Measurements from ENCODE around the gene MAPKAPK2. TPM values are rescaled to one million over a fixed set of nuclear protein-coding genes. Genes with fewer than 3 reads are reported as not detected.

MAPKAPK2 gene
- total RNA-seq, 1 donor from 2014 or later: 93.8 TPM

GRCh38 chr1:206663832-206664652 lies 20.7 kb upstream of the MAPKAPK2 start:
- Mint-ChIP-seq H3K4me1 (ENCODE audit: low read depth, unreplicated experiment) (peaks cover 9% of the 10 kb centered on the region), H3K36me3 (ENCODE audit: unreplicated experiment) (no peaks in the 10 kb centered on the region), H3K9me3 (ENCODE audit: unreplicated experiment) (peaks cover 5% of the 10 kb centered on the region), H3K4me3 (ENCODE audit: unreplicated experiment) (peak overlapping the region; percentile 6), H3K27ac (ENCODE audit: unreplicated experiment) (peak overlapping the region; percentile 39), H3K27me3 (ENCODE audit: unreplicated experiment) (peaks cover 1% of the 10 kb centered on the region)
- peak; percentile 97 for TF ChIP-seq CTCF (IDR thresholded peaks at IDR 0.05; ENCODE audit: partially characterized antibody, unreplicated experiment)
- peak; percentile 77 for DNase-seq

- H3K36me3 Mint-ChIP-seq (ENCODE audit: unreplicated experiment): no peaks in the 10 kb centered on the region
- no peak for DNase-seq
- peaks cover 9% of the 10 kb centered on the region for H3K4me1 Mint-ChIP-seq (ENCODE audit: low read depth, unreplicated experiment)
- peaks cover 1% of the 10 kb centered on the region for H3K27me3 Mint-ChIP-seq (ENCODE audit: unreplicated experiment)
- H3K9me3 Mint-ChIP-seq (ENCODE audit: unreplicated experiment): peaks cover 5% of the 10 kb centered on the region
- peak overlapping the region; percentile 30 for H3K4me3 Mint-ChIP-seq (ENCODE audit: unreplicated experiment)
- TF ChIP-seq CTCF (IDR thresholded peaks at IDR 0.05; ENCODE audit: partially characterized antibody, unreplicated experiment): no peak
- H3K27ac Mint-ChIP-seq (ENCODE audit: unreplicated experiment): no peak overlapping the region
Observed at GRCh38 chr1:206664740-206665139, 20.0 kb upstream of the MAPKAPK2 start.

- TF ChIP-seq CTCF (IDR thresholded peaks at IDR 0.05; ENCODE audit: partially characterized antibody, unreplicated experiment): no peak
- peaks cover 9% of the 10 kb centered on the region for H3K4me1 Mint-ChIP-seq (ENCODE audit: low read depth, unreplicated experiment)
- H3K9me3 Mint-ChIP-seq (ENCODE audit: unreplicated experiment): peaks cover 5% of the 10 kb centered on the region
- no peak overlapping the region for H3K27ac Mint-ChIP-seq (ENCODE audit: unreplicated experiment)
- peaks cover 1% of the 10 kb centered on the region for H3K27me3 Mint-ChIP-seq (ENCODE audit: unreplicated experiment)
- no peak for DNase-seq
- H3K4me3 Mint-ChIP-seq (ENCODE audit: unreplicated experiment): no peak overlapping the region
- no peaks in the 10 kb centered on the region for H3K36me3 Mint-ChIP-seq (ENCODE audit: unreplicated experiment)
Observed at GRCh38 chr1:206666031-206666561, 18.6 kb upstream of the MAPKAPK2 start.

- peaks cover 9% of the 10 kb centered on the region for H3K4me1 Mint-ChIP-seq (ENCODE audit: low read depth, unreplicated experiment)
- DNase-seq: no peak
- no peak overlapping the region for H3K4me3 Mint-ChIP-seq (ENCODE audit: unreplicated experiment)
- H3K27me3 Mint-ChIP-seq (ENCODE audit: unreplicated experiment): peaks cover 1% of the 10 kb centered on the region
- TF ChIP-seq CTCF (IDR thresholded peaks at IDR 0.05; ENCODE audit: partially characterized antibody, unreplicated experiment): no peak
- peaks cover 5% of the 10 kb centered on the region for H3K9me3 Mint-ChIP-seq (ENCODE audit: unreplicated experiment)
- H3K36me3 Mint-ChIP-seq (ENCODE audit: unreplicated experiment): no peaks in the 10 kb centered on the region
- no peak overlapping the region for H3K27ac Mint-ChIP-seq (ENCODE audit: unreplicated experiment)
Observed at GRCh38 chr1:206666954-206667665, 17.6 kb upstream of the MAPKAPK2 start.

Data from glutamatergic neuron (in vitro differentiated cells).